ENCODE measurements around the gene CD59. TPM values are rescaled to one million over a fixed set of nuclear protein-coding genes. Genes with fewer than 3 reads are reported as not detected.

The CD59 gene
- 98.6 TPM for polyA plus RNA-seq (ENCODE audit: insufficient read length)

GRCh38 chr11:33736148-33736812 is at the start of gene CD59:
Gene CD59, minus strand, starts transcription at chr11:33736423. Its CDS starts 13,978 bp downstream, at chr11:33722445.
- DNase-seq, result peak; percentile 89

- no peak for DNase-seq
These were observed 49.4 kb upstream of the CD59 start for GRCh38 chr11:33785609-33786008.

GRCh38 chr11:33779849-33780528 is 43.8 kb upstream of the CD59 start:
- peak; percentile 28 for DNase-seq

GRCh38 chr11:33778675-33779074 is 42.5 kb upstream of the CD59 start:
- DNase-seq, result peak; percentile 77

GRCh38 chr11:33777906-33778305 is 41.7 kb upstream of the CD59 start:
- DNase-seq, result no peak

- no peak for DNase-seq
These were observed 39.7 kb upstream of the CD59 start for GRCh38 chr11:33775832-33776470.

- no peak for DNase-seq
These were observed 39.2 kb upstream of the CD59 start for GRCh38 chr11:33775467-33775807.

- DNase-seq, result no peak
These were observed 38.7 kb upstream of the CD59 start for GRCh38 chr11:33774736-33775466.

GRCh38 chr11:33773987-33774735 is 37.9 kb upstream of the CD59 start, which contains the start of gene FBXO3:
Gene FBXO3, minus strand, starts transcription at chr11:33774520. Its CDS starts 23 bp downstream, at chr11:33774497.
- DNase-seq, result peak; percentile 79

GRCh38 chr11:33773404-33773986 is 37.3 kb upstream of the CD59 start:
- no peak for DNase-seq

GRCh38 chr11:33772870-33773269 is 36.6 kb upstream of the CD59 start:
- no peak for DNase-seq

GRCh38 chr11:33772300-33772699 is 36.1 kb upstream of the CD59 start:
- DNase-seq, result no peak

- no peak for DNase-seq
These were observed 34.0 kb upstream of the CD59 start for GRCh38 chr11:33770236-33770635.

GRCh38 chr11:33769542-33769941 is 33.3 kb upstream of the CD59 start:
- DNase-seq, result no peak

- no peak for DNase-seq
These were observed 31.4 kb upstream of the CD59 start for GRCh38 chr11:33767624-33768023.

- DNase-seq, result no peak
These were observed 29.9 kb upstream of the CD59 start for GRCh38 chr11:33766085-33766484.

GRCh38 chr11:33761471-33761870 is 25.2 kb upstream of the CD59 start:
- DNase-seq, result no peak

- DNase-seq, result no peak
These were observed 17.2 kb upstream of the CD59 start for GRCh38 chr11:33753304-33753967.

- no peak for DNase-seq
These were observed 15.7 kb upstream of the CD59 start for GRCh38 chr11:33751878-33752277.

GRCh38 chr11:33747979-33748378 is 11.8 kb upstream of the CD59 start:
- DNase-seq, result peak; percentile 32

GRCh38 chr11:33743291-33743690 is 7.1 kb upstream of the CD59 start:
- no peak for DNase-seq

Data from hindlimb muscle (tissue), 1 donor.